GM23338 (cell line): ENCODE measurements around the gene MRPS27.

Source experiments
- EZH2 ChIP-seq: fragments of 200-600 bp; sonication (generic); IDR thresholded peaks from one replicate; pipeline ENCODE4 v1.8.0; 2017; ENCODE audit warnings: antibody characterized with exemption, mild to moderate bottlenecking, low read depth; ENCODE audit not compliant: unreplicated experiment
- EZH2phosphoT487 ChIP-seq: fragments of 200-600 bp; sonication (generic); IDR thresholded peaks from one replicate; pipeline ENCODE4 v1.8.1; 2018; ENCODE audit warnings: antibody characterized with exemption; ENCODE audit not compliant: unreplicated experiment
- JUNB ChIP-seq: IDR thresholded peaks from one replicate; pipeline ENCODE4 v1.6.1; 2016; ENCODE audit warnings: antibody characterized with exemption; ENCODE audit not compliant: unreplicated experiment
- NANOG ChIP-seq: IDR thresholded peaks from 2 replicates; pipeline ENCODE4 v1.6.1; 2016; ENCODE audit warnings: antibody characterized with exemption, borderline replicate concordance
- POLR2AphosphoS5 ChIP-seq: IDR thresholded peaks from 2 replicates; pipeline ENCODE4 v1.6.1; 2016; ENCODE audit warnings: antibody characterized with exemption, low read depth
- TF ChIP-seq, protein P1 (sequence below), 2 experiments: fragments of 200-600 bp in 1 of 2; sonication (generic) in 1 of 2; conservative IDR thresholded peaks; 2 replicates each; pipeline versions ENCODE4 v1.5.1 to v1.6.1; 2016 to 2017; ENCODE audit warnings: antibody characterized with exemption in 2 of 2, low read depth in 2 of 2, mild to moderate bottlenecking in 2 of 2, moderate library complexity in 1 of 2
- TF ChIP-seq, protein P2 (sequence below): IDR thresholded peaks from one replicate; pipeline ENCODE4 v1.6.1; 2018; ENCODE audit warnings: antibody characterized with exemption; ENCODE audit not compliant: unreplicated experiment

DNA sequence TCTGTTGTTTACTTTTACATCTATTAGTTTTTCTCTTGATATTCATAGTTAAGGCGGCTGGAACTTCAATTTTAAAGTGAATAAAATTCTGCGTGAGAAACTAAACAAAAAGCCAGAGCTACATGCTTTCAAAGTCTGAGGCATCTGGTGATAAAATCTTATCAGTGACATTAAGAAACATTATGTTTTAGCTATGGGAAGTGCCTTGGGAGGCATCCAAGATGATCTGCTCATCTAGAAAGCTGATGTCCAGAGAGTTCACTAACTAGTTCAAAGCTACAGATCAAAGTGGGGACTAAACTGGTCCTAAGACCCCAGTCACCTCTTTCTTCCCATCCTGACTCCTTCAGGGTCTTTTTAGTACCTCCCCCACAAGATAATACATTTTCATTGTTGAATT lies 37.2 kb downstream of the MRPS27 start:
- TF ChIP-seq, protein P1, sequence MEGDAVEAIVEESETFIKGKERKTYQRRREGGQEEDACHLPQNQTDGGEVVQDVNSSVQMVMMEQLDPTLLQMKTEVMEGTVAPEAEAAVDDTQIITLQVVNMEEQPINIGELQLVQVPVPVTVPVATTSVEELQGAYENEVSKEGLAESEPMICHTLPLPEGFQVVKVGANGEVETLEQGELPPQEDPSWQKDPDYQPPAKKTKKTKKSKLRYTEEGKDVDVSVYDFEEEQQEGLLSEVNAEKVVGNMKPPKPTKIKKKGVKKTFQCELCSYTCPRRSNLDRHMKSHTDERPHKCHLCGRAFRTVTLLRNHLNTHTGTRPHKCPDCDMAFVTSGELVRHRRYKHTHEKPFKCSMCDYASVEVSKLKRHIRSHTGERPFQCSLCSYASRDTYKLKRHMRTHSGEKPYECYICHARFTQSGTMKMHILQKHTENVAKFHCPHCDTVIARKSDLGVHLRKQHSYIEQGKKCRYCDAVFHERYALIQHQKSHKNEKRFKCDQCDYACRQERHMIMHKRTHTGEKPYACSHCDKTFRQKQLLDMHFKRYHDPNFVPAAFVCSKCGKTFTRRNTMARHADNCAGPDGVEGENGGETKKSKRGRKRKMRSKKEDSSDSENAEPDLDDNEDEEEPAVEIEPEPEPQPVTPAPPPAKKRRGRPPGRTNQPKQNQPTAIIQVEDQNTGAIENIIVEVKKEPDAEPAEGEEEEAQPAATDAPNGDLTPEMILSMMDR (conservative IDR thresholded peaks at IDR 0.05; ENCODE audit: low read depth in 2 of 2): no peak
- TF ChIP-seq EZH2 (no peak), EZH2phosphoT487 (no peak), JUNB (no peak), POLR2AphosphoS5 (no peak), NANOG (no peak)
- TF ChIP-seq, protein P2, sequence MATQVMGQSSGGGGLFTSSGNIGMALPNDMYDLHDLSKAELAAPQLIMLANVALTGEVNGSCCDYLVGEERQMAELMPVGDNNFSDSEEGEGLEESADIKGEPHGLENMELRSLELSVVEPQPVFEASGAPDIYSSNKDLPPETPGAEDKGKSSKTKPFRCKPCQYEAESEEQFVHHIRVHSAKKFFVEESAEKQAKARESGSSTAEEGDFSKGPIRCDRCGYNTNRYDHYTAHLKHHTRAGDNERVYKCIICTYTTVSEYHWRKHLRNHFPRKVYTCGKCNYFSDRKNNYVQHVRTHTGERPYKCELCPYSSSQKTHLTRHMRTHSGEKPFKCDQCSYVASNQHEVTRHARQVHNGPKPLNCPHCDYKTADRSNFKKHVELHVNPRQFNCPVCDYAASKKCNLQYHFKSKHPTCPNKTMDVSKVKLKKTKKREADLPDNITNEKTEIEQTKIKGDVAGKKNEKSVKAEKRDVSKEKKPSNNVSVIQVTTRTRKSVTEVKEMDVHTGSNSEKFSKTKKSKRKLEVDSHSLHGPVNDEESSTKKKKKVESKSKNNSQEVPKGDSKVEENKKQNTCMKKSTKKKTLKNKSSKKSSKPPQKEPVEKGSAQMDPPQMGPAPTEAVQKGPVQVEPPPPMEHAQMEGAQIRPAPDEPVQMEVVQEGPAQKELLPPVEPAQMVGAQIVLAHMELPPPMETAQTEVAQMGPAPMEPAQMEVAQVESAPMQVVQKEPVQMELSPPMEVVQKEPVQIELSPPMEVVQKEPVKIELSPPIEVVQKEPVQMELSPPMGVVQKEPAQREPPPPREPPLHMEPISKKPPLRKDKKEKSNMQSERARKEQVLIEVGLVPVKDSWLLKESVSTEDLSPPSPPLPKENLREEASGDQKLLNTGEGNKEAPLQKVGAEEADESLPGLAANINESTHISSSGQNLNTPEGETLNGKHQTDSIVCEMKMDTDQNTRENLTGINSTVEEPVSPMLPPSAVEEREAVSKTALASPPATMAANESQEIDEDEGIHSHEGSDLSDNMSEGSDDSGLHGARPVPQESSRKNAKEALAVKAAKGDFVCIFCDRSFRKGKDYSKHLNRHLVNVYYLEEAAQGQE: no peak
